ENCODE measurements around the gene TM4SF4. TPM values are rescaled to one million over a fixed set of nuclear protein-coding genes. Genes with fewer than 3 reads are reported as not detected.
"Not testable (repeated sequence)": the region's sequence is repeated elsewhere in the genome, so short reads cannot be mapped to it uniquely, and the experiment has no call there.

Gene TM4SF4, protein sequence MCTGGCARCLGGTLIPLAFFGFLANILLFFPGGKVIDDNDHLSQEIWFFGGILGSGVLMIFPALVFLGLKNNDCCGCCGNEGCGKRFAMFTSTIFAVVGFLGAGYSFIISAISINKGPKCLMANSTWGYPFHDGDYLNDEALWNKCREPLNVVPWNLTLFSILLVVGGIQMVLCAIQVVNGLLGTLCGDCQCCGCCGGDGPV
- 1.9 TPM for polyA plus RNA-seq (ENCODE audit: insufficient read length)
- long read RNA-seq, donor 1, result 0 reads
- long read RNA-seq, donor 2, partial matches to known transcripts, result 0 of 1 reads
- long read RNA-seq, donor 2, other reads (novel, unspliced or antisense), result 0 of 1 reads
- long read RNA-seq, donor 3, partial matches to known transcripts, result 0 of 1 reads
- long read RNA-seq, donor 3, other reads (novel, unspliced or antisense), result 0 of 1 reads
- long read RNA-seq, donor 4, result 0 reads
- long read RNA-seq, donor 5, result 0 reads
- long read RNA-seq, donor 6, partial matches to known transcripts, result 0 of 3 reads
- long read RNA-seq, donor 6, other reads (novel, unspliced or antisense), result 0 of 3 reads
- long read RNA-seq, donor 7, partial matches to known transcripts, result 0 of 4 reads
- long read RNA-seq, donor 7, other reads (novel, unspliced or antisense), result 0 of 4 reads
- long read RNA-seq, donor 8, partial matches to known transcripts, result 0 of 1 reads
- long read RNA-seq, donor 8, other reads (novel, unspliced or antisense), result 0 of 1 reads

GRCh38 chr3:149474250-149474817 lies at the start of gene TM4SF4:
Gene TM4SF4 (plus strand): TSS chr3:149474697. CDS start chr3:149474878, 181 bp downstream.
- DNase-seq, result no peak

DNA sequence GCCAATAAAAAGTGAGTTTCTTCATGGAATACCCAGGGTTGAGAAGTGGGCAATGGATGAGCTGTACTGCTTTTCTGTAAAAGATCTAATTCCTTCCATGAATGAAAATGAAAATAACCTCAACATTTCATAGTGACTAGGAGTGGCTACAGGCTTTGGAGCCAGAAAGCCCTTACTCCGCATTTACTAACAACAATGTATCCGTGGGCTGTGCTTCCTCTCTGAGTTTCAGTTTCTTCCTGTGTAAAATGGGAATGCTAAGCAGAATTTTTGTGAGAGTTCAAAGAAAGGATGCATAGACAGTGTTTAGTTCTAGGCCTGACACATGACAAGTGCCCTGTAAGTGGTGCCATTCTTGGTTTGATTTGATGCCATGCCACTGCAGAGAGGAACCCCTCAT lies 49.6 kb upstream of the TM4SF4 start:
- no peak for DNase-seq

DNA sequence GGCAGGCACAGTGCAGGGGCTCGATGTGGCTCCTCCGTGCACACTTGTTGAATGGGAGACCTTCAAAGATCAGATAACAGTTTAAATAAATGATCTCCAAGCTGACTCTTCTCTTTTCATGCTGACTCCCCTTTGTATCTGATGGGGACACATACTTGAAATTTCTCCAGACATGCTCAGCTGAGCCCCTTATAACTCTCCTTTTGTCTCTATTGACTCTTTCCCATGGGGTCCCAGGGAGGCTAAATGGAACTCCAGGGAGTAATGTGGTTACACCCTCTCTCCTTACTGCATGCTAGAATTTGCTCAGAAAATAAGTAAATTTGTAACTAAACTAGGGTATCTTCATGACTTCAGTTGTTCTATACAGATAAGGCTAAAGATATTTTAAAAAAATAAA lies 48.2 kb upstream of the TM4SF4 start:
- DNase-seq, result no peak

- DNase-seq, result no peak
Observed at GRCh38 chr3:149428087-149428486, 46.4 kb upstream of the TM4SF4 start.

DNA sequence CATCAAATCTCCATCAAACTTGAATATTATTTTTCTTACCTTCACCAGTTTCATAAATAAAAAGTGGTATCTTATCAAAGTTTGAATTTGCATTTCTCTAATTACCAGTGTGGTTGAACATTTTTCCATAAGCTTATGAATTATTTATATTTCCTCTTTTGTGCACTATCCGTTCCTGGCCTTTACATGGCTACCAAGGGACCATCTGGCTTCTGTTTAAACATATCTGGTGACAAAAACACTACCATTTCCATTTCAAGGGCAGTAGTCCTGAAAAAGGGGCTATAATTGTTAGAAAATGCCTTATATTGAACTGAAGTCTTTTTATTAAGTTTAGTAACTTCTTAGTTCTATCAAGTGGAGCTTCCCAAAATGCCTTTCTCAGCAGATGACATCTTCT lies 44.3 kb upstream of the TM4SF4 start:
- no peak for DNase-seq

DNA sequence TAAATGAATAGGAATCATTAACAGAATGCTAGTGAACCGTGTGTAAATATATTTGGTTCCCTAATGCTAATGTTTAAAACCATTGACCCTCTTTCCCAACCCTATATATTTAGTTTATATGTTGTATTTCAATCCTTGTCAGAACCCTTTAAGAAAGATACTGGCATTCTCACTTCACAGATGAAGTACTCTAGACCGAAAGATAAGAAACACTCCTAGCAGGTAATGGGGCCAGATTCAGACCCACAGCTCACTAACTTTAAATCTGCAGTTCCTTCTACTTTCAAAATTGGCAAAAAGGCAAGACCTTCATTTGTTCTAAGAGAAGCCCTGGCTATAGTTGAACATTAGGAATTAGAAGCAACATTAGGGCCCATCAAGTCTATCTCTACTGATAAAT lies 42.3 kb upstream of the TM4SF4 start:
- DNase-seq, result no peak

GRCh38 chr3:149435996-149436885 lies 38.3 kb upstream of the TM4SF4 start:
- DNase-seq, result no peak

- no peak for DNase-seq
Observed at GRCh38 chr3:149437286-149437685, 37.2 kb upstream of the TM4SF4 start.

- DNase-seq, result no peak
Observed at GRCh38 chr3:149437710-149438109, 36.8 kb upstream of the TM4SF4 start.

DNA sequence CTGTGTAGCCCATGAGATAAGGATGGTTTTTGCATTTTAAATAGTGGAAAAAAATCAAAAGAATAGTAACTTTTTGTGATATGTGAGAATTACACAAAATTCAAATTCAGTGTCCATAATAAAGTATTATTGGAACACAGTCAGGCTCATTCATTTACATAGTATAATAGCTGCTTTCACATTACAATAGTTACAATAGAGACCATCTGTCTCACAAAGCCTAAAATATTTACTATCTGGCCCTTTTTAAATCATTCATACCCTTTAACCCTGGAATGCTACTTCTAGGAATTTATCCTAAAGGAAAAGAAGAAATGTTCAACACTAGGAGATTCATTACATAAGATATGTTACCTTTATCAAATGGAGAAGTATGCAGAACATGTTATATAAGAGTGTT lies 35.5 kb upstream of the TM4SF4 start:
- no peak for DNase-seq

- DNase-seq, result no peak
Observed at GRCh38 chr3:149441642-149442041, 32.9 kb upstream of the TM4SF4 start.

DNA sequence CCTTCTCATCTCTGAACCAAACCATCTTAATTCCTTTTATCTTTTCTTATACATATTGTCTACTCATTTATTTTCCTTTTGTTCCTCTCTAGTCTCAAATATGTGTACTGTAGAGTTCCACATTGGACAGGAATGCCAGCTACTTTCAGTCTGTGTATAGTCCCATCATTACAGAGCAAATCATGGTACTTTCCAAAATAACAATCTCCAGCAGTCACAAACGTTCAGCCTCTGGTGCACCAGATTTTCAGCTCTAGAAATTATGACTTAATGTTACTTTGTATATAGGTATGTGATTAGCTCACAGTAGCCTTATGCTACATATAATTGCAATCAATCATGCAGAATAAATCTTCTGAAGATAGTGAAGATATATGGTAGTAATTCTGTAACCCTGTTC lies 32.5 kb upstream of the TM4SF4 start:
- no peak for DNase-seq

DNA sequence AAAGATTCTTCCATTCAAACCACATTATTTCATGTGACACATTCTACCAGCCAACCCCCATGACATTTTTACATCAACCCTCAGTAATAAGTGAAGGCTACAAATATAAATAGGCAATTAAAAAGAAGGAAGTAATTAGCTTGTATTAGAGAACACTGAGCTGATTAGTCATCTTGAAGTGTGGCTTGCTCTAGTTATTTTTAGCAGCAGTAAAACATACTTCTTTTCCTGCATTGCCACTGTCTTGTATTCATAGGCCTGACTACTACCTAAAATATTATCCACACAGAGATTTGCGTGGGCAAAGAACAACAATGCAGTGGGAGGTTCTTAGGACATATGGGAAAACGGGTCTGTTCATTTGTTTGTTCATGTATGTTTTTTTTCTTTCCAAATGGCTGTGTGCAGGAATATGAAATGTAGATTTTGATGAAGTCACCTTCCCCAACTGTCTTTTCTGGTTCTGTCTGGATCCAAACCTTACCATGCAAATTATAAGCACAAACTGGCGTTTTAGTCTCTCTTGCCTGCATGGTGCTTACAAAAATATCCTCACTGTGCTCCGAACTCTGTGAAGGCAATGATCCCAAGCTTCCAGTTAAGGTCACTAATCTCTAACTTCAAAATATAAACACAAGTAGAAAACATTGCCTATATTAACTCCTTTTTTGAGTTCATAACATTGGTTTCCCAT lies 31.5 kb upstream of the TM4SF4 start:
- no peak for DNase-seq

DNA sequence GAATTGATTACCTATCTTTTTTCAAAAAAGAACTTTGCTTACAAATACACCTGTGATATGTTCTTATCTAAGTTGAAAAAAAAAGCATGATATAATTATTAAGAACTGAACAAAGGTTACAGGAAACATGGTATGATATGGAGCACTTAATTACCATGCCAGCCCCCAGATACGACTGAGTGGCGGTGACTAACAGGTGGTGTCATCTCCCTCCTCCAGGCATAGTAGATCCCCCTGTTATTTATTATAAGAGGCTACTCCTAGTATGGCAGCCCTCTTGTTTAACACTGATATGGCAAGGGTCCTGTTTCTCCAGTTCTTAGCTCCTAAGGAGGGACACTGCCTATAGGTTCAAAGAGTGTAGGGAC lies 31.0 kb upstream of the TM4SF4 start:
- DNase-seq, result no peak

- not testable (repeated sequence) for DNase-seq
Observed at GRCh38 chr3:149444867-149445266, 29.6 kb upstream of the TM4SF4 start.

DNA sequence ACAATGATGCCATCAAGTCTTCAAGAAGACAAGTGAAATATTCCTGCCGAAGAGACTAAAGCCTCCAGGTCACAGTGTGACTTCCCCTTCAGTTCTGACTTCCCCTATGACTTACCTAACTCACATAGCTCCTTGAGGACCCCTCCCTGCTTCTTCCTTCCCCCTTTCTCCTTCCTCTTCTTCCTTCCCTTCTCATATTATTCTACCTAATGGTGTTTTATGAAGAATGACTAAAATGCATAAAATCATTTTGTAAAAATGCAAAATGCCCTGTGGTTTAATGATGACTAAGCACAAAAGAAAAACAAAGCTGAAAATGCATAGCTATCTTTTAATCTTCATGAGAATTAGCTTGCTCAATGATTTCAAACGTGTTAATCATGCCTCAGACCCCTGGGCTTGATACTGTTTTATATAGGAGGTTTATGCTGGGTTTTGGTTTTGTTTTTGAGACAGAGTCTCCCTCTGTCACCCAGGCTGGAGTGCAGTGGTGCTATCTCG lies 26.1 kb upstream of the TM4SF4 start:
- DNase-seq, result no peak

DNA sequence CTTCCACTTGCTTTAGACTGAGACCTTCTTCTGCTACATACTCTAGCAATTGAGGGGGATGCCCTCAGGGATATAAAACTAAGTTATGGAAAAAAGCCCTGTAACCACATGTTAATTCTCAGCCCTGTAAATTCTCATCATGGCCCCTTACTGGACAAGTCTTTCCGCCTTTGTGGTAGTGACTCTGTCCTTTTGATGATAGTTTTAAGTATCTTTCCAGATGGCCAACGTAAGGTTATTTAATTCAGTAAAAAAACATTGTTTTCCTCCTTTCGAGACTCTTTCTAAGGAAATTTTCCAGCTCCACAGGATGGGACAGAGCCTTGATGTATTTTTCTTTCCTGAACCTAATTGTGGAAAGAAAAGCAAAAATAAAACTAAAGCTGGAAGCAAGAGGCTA lies 25.3 kb upstream of the TM4SF4 start:
- DNase-seq, result no peak

GRCh38 chr3:149449799-149450198 lies 24.7 kb upstream of the TM4SF4 start:
- no peak for DNase-seq

DNA sequence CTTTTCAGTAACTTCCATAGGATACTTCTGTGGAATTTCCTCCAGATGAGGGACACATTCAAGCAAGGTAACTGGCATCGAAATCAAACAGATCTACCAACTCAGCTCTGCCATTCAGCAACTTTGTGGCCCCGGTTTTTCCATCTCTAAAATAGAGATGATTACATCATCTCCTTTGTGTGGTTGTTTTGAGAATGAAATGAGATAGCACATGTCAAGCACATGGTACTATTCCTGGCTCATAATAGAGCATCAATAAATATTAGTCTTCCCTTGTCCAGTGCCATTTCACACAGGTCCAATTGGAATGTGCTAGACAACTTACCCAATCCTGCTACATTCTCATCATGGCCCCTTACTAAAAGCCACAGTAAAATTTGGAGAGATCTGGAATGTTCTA lies 24.2 kb upstream of the TM4SF4 start:
- DNase-seq, result no peak

DNA sequence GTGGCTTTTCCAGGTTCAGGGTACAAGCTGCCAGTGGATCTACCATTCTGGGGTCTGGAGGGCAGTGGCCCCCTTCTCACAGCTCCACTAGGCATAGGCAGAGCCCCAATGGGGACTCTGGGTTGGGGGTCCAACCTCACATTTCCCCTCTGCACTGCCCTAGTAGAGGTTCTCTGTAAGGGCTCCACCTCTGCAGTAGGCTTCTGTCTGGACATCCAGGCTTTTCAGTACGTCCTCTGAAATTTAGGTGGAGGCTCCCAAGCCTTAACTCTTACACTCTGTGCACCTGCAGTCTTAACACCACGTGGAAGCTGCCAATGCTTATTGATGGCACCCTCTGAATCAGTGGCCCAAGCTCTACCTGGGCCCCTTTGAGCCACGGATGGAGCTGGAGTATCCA lies 22.5 kb upstream of the TM4SF4 start:
- DNase-seq, result no peak

- no peak for DNase-seq
Observed at GRCh38 chr3:149453140-149453805, 21.2 kb upstream of the TM4SF4 start.

Measured in left kidney (tissue), 8 donors.